HG02970 (cell line): ENCODE measurements around the gene PLXDC2.
"Not testable (repeated sequence)": the region's sequence is repeated elsewhere in the genome, so short reads cannot be mapped to it uniquely, and the experiment has no call there.

ENCODE experiments used
- ATAC-seq: cut with Tn5 transposase; IDR thresholded peaks from one replicate; pipeline ENCODE4 v1.9.1; 2021; ENCODE audit warnings: mild to moderate bottlenecking, moderate library complexity, moderate number of reproducible peaks; ENCODE audit not compliant: unreplicated experiment, low FRiP score

PLXDC2 gene

DNA sequence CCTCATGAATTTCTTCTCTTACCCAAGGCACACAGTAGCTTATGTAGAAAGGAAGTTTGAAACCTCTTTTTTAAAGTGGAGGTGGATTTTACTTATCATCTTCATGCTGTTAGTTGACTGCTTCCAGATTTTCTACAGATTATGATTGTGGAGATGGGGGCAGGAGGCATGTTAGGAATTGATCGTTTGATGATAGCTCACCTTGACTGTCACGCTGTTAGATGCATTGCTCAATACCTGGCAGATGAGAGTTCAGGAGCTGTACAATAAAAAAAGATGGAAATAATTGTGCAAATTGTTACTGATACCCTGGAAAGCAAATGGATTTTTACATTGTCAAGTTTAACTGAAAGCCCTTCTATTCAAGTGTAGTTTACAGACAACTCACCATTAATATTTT is 340.3 kb downstream of the PLXDC2 start:
- no peak for ATAC-seq

DNA sequence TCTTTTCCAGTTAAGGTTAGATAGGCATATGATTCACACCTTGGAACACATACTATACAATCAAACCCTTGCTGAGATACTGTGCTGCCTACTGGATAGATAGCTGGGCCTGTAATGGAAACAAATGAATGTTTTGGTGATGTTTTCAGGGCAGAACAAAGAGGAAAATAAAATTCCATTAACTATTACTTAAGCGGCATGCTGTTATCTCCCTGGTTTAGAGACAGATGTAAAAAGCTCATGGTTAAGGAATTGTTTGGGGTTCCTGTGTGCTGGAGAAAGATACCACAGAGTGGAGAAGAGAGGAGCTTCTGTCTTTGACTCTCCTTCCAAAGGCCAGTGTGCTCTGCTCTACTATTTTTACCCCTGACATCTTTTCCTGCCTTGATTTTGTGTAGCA is 341.1 kb downstream of the PLXDC2 start:
- ATAC-seq = no peak

DNA sequence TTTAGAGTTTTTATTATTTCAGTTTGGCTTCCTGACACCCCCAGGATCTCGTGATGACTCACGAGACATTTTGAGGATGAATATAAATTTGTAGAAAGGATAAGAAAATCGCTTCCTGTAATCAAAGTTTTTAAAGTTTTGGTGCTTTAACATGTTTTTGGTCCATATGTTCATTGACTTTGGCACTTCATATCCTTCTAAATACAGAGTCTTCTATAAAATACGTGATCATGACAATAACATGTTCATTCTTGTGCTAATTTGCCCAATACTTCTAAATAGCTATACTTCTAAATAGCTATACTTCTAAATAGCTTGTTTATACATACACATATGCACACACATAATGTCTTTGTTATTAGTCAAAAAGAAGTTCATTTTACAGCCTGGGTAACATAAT is 341.9 kb downstream of the PLXDC2 start:
- ATAC-seq = no peak

DNA sequence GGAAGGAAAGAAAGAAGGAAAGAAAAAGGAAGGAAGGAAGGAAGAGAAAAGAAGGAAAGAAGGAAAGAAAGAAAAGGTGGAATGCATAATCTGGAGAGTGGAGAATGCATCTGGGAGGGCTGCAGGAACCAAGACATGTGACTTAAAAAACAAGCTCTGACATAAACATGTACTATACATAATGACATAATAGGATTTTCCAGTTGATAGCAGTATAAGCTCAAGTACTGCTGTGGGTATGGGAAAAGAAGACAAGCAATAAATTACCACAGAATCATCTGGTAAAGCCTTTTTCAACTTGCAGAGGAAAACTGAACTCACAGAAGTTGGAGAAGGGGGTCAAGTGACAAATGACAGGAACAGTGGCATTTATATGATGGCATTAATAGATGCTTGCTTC is 345.9 kb downstream of the PLXDC2 start:
- ATAC-seq = no peak

DNA sequence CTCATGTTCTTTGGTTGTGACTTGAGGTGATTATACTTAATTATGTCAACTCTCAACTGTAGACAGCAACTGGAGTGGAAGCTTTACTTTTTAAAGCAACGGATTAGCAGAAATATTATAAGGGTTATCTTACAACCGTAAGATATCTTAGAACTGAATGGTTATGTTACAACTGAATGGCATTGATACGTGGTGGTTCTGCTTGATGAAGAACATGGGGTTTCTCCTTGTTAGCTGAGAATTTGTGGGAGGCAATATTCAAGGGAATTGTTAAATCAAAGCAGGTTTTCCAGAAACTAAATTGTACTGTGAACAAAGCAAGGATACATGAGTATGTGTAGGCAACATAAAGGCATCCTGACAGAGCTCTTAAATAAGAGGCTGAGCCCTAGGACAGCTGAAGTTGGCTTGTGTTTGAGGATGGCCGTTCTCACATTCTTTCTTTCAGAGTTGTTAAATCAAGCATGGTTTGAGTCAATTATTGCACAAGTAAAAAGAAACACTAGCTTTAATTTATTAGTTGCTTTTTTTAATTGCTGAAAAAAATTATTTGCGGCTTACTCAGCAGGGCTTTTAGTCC is 350.0 kb downstream of the PLXDC2 start:
- ATAC-seq = no peak

DNA sequence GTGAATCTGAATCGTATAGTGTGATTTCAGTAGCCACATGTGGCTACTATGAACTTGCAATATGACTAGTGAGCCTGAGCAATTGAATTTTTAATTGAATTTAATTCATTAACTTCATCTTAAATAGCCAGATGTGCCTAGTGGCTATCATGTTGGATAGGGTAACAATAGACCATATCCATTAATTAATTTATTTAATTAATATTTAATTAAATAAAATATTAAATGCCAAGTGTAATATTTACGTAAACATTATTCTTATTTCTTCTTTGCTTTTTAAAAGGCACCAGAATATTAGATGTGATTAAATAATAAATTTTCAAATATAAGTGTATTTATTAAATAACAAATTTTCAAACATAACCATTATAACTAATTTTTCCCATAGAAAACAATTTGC is 354.4 kb downstream of the PLXDC2 start:
- ATAC-seq = no peak

DNA sequence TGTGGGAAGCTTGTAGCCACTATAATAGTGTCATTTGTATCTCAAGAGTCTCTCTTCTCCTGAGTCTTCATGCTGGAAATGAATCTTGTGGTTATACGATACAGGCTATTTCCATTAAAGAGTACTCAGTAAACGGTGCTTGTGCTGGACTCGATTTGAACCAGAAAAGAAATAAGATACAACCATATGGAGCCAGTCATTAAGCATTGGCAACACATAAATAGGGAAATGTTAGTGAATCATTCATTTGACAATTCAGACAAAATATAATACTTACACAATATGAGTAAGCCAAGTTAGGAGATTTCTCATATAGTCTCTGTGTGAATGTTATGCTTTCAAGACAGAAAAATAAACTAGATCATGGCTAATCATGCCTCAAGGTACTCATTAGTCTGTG is 356.8 kb downstream of the PLXDC2 start:
- no peak for ATAC-seq

DNA sequence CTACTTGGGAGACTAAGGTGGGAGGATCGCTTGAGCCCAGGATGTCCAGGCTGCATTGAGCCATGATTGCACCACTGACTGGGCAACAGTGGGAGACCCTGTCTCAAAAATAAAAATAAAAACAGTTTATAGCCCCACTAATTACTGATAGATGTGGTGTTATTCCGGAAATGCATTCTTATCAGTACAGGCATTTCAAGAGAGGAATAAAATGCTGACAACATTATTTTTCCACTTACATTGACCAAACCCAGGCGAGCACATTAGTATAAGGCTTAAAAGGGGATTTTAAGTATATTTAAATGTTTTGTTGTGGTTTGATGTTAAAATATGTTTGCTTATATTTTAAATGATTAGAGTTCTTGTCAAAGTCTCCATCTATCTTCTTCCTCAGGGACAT is 359.5 kb downstream of the PLXDC2 start:
- ATAC-seq = no peak

DNA sequence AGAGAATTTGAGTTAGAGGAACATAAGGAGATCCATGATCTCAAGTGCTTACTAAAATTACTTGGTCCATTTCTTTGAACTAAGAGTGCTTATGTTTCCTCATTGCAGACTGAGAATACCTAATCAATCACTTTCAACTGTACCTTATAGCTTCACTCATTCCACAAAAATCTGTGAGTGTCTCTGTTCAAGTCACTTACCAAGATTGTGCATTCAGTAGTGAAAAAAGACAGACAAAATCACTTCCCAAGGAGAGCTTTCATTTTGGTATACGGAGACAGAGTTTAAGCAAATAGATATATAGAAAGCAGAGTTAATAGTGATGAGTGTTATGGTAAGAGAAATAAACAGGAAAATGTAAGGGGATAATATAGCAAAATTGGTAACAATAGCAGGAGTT is 364.5 kb downstream of the PLXDC2 start:
- no peak for ATAC-seq

DNA sequence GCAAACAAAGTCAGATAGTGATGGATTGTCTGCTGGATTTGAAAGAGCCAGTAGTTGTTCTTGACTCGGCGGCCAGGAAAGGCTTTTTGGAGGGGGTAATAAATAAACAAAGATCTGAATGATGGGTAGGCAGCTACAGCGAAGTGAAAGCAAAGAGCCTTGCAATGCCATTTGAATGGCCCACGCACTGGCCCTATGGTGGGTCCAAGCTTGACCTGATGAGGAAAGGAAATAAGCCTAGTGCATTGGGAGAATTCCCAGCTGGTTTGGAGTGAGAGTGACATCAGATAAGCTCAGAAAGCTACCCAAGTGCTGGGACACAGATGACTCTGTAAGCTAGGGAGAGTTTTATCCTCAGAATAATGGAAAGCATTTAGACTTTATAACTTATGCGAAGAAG is 365.2 kb downstream of the PLXDC2 start:
- no peak for ATAC-seq

DNA sequence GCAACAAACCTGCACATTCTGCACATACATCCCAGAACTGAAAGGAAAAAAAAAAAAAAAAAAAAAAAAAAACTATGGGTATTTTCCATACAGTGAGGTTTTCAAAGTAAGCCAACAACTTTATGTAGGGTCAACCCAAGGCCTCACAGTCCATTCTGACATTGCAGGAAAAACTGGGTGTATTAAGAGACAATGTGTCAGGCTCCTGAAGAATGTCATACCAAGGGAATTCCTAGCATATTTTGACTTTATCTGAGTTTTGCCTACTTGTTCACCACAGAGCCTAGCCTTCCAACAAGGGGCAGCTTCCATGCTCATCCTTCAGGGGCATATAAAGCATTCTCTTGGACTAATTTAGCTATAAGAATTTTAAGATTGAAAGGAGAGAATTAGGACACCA is 368.9 kb downstream of the PLXDC2 start:
- ATAC-seq = no peak

DNA sequence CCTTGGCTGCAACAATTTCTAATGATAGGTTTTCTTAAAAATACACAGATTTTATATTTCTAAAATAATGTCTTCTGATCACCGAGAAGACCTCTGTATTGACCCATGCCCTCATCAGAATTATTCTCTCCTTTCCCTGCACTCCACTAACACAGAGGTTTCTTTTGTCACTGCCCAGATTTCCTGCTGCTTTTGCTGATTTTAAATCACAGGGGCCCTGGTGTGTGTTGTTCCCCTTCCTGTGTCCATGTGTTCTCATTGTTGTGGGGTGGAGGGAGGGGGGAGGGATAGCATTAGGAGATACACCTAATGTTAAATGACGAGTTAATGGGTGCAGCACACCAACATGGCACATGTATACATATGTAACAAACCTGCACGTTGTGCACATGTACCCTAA is 375.2 kb downstream of the PLXDC2 start:
- not testable (repeated sequence) for ATAC-seq

DNA sequence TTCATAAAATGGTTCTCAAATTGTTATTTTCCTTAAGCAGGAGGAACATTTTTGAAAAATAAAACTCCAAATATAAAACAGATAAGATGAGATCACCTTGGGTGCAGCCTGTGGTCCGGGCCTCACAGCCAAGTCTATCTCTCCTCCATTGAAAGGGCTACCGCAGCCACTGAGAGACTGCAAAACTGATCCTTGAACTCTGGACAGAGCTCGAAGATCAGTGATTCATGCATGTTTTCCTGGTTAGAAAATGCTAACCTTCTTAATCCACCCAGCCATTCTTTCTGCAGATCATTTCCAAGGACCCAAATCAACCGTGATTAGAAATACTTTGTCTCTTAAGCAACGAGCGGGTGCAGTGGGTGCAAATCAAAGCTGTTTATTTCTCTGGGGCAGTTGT is 378.8 kb downstream of the PLXDC2 start:
- ATAC-seq = no peak

DNA sequence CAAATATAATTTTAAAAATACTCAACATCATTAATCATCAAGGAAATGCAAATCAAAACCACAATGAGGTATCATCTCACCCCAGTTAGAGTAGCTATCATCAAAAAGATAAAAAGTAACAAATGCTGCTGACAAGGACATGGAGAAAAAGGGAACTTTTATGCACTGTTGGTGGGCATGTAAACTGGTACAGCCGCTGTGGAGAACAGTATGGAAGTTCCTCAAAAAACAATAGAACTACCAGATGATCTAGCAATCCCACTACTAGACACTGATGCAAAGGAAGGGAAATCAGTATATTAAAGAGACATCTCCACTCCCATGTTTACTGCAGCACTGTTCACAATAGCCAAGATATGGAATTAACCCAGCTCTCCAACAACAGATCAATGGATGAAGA is 384.5 kb downstream of the PLXDC2 start:
- ATAC-seq = no peak

DNA sequence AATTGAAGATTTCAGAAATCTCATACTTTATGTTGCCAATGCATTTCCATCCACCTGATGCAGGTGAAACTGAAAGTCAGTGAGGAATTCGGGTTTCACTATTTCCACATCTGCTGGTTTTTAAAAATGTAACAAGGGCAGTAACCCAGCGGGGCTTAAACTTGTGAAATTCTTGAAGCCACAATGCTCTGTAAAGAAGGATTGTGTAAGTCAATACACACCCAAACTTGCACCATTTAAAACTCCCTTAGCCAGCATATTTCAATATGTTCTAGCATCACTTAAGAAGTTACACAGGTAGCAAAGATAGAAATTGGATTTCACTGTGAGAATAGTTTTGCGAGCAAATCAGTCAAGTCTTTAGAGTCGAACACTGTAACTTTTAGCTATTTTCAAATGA is 386.1 kb downstream of the PLXDC2 start:
- no peak for ATAC-seq

DNA sequence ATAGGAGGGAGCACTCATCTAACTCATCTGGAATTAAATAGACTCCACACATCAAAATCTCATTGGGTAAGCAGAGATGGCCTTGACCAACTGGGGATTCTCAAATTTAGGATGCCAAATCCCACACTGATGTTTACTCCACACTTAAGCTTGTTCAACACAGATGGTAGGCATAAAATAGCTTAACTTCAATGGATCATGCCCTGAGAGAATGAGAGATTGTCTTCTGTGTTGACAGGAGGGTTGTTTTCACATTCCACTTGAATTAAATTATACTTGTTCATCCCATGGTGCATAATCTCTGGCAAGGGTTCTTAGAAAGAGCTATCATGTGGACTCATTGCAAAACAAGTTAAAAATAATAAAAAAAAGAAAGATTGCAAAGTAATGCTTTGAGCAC is 391.4 kb downstream of the PLXDC2 start:
- no peak for ATAC-seq

DNA sequence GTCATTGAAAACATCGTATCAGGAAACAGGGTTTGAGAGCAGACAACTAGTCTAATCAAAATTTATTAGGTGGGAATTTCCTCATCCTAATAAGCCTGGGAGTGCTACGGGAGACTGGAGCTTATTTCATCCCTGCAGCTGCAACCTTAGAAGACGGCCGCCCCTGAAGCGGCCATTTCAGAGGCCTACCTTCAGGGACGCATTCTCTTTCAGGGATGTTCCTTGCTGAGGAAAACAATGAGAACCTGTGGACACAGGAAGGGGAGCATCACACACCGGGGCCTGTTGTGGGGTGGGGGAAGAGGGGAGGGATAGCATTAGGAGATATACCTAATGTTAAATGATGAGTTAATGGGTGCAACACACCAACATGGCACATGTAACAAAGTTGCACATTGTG is 392.9 kb downstream of the PLXDC2 start:
- not testable (repeated sequence) for ATAC-seq

DNA sequence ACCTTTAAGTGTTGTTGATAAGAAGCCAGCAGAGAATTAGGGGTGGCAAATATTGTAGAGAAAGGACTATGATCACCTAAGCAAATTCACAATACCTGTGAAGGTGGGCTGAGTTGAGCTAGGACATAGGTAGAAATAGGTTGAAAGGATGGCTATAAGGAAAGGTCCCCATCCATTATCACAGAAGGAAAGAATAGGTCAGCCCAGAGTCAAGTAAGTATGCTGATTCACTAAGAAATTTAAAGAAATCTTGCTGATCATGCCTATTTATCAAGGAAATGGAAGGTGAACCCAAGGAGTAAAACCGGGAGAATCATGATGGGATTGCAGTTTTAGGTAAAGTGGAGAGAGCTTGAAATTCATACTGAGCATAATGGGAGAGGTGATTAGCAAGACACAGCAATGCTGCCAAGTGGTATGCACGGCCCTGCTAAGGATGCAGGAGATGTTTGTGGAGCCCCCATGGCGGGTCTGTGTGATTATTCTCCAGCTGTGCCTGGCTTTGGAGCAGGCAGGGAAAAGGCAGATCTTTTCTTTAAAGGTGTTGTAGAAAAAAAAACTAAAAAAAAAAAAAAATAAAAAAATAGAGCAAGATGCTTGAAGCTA is 399.4 kb downstream of the PLXDC2 start:
- no peak for ATAC-seq

DNA sequence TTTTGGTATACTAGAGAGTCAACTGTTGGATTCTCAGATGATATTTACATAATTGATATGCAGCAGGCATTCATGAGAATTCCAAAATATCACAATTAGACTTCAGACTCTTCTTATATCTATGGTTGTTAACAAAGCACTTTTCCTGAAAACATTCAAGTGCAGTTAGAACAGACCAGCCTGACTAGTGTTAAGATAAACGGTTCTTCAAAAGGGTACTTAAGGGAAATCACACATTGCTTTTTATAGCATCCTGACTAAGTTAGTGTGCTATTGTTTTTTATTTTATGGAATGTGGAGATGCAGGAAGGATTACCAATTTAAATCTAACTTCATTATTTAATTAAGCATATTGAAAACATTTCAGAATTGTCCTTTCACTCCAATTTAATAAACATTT is 405.1 kb downstream of the PLXDC2 start:
- no peak for ATAC-seq

DNA sequence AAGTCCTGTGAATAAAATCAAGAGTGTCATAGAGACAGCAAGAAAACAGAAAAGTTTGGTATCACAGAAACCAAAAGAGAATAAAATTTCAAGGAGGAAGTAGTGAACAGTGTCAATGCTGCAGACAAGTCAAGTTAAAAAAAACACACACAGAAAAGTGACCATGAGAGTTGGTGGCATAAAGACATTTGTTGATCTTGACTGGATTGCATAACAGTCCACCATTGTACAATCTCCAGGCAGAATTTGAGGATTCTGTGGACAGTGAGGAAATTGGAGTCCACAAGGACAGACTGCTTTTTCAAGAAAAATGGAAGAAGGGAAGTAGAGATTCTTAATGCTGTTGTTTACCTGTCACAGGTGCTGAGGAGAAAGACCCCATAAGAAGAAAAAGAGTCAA is 412.5 kb downstream of the PLXDC2 start:
- no peak for ATAC-seq

DNA sequence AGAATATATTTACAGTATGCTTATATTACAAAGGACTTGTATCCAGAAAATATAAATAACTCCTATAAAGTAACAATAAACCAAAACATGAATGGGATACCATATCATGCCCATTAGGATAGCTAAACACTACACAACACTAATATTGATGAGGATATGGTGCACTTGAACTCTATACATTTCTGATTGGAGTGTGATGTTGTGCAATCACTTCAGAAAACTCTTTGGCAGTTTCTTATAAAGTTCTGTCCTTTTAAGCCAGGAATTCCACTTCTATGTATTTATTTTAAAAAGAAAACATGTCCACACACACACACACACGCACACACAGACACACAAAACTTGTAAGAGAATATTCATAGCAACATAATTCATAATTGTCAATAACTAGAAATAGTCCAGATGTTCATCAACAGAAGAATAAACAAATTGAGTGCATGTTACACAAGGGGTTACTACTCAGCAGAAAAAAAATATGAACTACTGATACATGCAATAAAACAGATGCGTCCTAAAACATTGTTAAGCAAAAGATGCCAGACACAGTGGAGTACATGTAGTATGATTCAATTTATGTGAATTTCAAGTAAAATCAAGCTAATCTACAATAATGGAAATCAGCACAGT is 416.0 kb downstream of the PLXDC2 start:
- ATAC-seq = no peak

DNA sequence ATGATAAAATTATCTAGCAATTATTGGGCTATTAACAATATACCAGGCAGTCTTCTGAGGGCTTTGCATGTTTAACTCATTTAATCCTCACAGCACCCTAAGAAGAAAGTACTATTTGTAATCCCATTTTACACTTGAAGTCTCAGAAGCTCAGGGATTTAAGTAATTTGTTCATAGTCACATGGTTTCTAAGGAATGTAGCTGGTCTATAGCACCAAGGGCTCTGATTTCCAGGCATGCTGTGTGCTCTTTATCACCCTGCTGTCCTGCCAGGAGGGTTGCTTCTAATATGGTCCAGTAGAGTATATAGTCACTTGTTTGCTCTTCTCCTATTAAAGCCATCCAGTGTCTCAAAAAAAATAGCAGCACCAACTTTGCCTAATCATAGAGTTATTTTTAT is 417.2 kb downstream of the PLXDC2 start:
- ATAC-seq = no peak
